ENCODE results near the gene CNPY1. TPM values are rescaled to one million over a fixed set of nuclear protein-coding genes. Genes with fewer than 3 reads are reported as not detected.

Gene CNPY1
- total RNA-seq, 1 donor from 2014 or later, result not detected

DNA sequence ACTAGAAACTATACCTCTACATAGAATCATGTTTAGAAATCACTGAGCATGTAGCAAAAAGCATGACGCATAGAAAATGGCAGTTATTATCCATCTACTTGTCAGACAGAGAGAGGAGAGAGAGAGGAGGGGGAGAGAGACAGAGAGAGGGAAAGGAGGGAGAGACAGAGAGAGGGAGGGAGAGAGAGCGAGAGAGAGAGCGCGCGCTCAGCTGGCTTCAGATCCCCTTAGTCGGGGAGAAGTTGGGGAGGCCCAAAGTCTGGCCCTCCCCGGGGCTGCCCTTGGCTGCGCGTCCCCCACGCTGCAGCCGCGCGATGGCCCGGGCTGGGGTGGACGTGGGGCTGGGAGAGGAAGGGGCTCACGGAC, 37.0 kb downstream of the CNPY1 start:
- no peak overlapping the region for H3K4me3 ChIP-seq

DNA sequence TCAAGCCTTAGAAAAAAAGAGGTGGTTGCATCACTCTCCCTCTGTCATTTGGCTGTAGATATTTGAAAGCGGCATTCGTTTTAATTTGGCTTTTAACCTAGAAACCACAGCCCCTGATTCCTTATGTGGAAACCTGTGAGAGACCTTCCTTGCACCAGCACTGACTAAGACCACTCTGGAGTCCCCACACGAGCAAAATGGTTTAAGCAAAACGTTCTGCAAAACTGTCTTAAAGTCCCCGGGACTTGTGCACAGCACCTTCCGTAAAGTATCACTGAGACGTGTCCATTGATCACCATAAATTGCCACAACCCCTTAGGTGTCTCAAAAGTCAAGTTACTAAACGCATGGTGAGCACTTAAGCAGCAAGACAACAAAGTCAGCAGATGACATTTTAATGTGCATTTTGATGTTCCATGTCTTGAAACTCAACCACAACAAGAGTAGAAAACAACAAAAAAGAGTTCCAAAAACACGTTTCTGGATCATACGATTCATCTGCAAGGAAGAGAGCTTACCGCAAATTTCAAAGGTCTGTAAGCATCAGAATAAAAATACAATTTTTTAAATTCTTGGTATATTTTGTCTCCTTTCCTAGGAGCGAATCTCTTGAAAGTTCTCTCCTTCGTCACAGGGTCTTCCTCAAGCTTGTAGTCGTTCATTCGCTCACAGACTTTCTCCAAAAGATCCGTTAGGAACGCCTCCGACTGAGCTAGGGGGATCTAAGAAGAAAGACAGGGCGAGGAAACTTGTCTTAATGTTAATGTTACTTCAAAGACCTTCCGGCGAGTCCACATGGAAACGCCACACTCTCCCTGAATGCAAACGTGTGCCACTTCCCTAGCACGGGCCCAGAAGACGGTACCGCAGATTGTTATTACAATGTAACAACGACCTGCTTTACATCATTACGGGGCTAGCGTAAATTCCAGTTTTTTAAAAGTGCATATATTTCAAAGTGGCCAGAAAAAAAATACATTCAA, 37.7 kb downstream of the CNPY1 start:
- H3K27me3 ChIP-seq (ENCODE audit: low read depth), result peaks cover 92% of the 10 kb centered on the region
- TF ChIP-seq, protein P1, sequence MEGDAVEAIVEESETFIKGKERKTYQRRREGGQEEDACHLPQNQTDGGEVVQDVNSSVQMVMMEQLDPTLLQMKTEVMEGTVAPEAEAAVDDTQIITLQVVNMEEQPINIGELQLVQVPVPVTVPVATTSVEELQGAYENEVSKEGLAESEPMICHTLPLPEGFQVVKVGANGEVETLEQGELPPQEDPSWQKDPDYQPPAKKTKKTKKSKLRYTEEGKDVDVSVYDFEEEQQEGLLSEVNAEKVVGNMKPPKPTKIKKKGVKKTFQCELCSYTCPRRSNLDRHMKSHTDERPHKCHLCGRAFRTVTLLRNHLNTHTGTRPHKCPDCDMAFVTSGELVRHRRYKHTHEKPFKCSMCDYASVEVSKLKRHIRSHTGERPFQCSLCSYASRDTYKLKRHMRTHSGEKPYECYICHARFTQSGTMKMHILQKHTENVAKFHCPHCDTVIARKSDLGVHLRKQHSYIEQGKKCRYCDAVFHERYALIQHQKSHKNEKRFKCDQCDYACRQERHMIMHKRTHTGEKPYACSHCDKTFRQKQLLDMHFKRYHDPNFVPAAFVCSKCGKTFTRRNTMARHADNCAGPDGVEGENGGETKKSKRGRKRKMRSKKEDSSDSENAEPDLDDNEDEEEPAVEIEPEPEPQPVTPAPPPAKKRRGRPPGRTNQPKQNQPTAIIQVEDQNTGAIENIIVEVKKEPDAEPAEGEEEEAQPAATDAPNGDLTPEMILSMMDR (IDR thresholded peaks at IDR 0.05), result no peak
- ATAC-seq, result no peak

More for the DNA sequence above, 37.0 kb downstream of the CNPY1 start:
- DNase-seq (no peak), ATAC-seq (no peak)
- TF ChIP-seq, protein P1 (IDR thresholded peaks at IDR 0.05), result no peak
- H3K9me3 ChIP-seq, result no peaks in the 10 kb centered on the region
- peaks cover 8% of the 10 kb centered on the region for H3K4me1 ChIP-seq
- H3K36me3 ChIP-seq, result no peaks in the 10 kb centered on the region
- no peak overlapping the region for H3K27ac ChIP-seq
- intact Hi-C loops (cut with DNase I), result no loop called here
- H3K27me3 ChIP-seq (ENCODE audit: low read depth), result peaks cover 94% of the 10 kb centered on the region

DNA sequence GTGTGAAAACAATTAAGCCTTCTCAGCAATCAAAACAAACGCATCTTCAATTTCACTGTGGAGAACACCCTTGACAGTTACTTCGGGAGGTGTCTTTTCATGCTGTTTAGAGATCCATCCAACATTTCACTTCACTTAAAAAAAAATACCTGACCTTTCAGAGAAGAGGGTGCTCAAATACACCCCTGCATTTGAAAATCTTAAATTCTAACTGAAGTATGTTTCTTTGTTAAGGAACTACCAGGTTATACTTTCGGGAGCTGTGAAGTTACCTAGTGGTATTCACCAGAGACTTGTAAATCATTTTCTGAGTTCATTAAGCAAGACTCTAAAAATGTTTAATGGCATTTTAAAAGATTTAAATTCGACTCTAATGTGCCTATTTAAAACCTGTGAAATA, 38.8 kb downstream of the CNPY1 start:
- TF ChIP-seq, protein P1 (IDR thresholded peaks at IDR 0.05), result no peak
- no peak for DNase-seq
- H3K36me3 ChIP-seq, result no peaks in the 10 kb centered on the region

More for the DNA sequence above, 37.7 kb downstream of the CNPY1 start:
- H3K36me3 ChIP-seq, result no peaks in the 10 kb centered on the region
- DNase-seq, result no peak
- peaks cover 8% of the 10 kb centered on the region for H3K4me1 ChIP-seq
- H3K4me3 ChIP-seq, result no peak overlapping the region
- H3K9me3 ChIP-seq, result no peaks in the 10 kb centered on the region
- no peak overlapping the region for H3K27ac ChIP-seq
- intact Hi-C loops (cut with DNase I), result no loop called here

DNA sequence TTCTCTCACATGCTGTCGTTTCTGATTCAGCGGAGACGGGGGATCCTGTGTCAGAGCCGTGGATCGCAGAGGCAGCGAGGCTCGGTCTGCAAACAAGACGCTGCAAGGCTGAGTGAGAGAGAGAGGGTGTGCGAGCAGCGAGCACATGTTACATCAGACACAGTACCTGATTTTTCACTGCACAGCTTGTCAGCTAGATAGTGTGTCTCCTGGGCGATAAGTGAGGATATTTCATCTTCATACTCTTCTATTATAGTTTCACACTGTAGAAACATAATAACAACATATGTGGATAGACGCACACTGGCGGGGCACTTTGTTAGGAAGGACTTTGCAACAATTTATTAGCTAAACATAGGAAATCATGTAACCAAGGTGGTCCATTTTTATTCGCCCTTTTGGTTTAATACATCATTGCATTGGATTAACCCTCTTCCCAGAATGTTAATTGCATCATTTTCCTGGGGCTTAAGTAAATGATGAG, 39.5 kb downstream of the CNPY1 start:
- Histone ChIP-seq H3K27ac (no peak overlapping the region), H3K9me3 (no peaks in the 10 kb centered on the region), H3K4me3 (no peak overlapping the region), H3K36me3 (no peaks in the 10 kb centered on the region), H3K4me1 (peaks cover 8% of the 10 kb centered on the region), H3K27me3 (ENCODE audit: low read depth) (peaks cover 95% of the 10 kb centered on the region)
- TF ChIP-seq, protein P1 (IDR thresholded peaks at IDR 0.05), result no peak
- ATAC-seq (no peak), DNase-seq (no peak)
- intact Hi-C loops (cut with DNase I), result no loop called here

More for the DNA sequence above, 38.8 kb downstream of the CNPY1 start:
- intact Hi-C loops (cut with DNase I), result no loop called here
- Histone ChIP-seq H3K4me3 (no peak overlapping the region), H3K9me3 (no peaks in the 10 kb centered on the region), H3K27me3 (ENCODE audit: low read depth) (peaks cover 95% of the 10 kb centered on the region), H3K27ac (no peak overlapping the region), H3K4me1 (peaks cover 8% of the 10 kb centered on the region)
- ATAC-seq, result no peak

DNA sequence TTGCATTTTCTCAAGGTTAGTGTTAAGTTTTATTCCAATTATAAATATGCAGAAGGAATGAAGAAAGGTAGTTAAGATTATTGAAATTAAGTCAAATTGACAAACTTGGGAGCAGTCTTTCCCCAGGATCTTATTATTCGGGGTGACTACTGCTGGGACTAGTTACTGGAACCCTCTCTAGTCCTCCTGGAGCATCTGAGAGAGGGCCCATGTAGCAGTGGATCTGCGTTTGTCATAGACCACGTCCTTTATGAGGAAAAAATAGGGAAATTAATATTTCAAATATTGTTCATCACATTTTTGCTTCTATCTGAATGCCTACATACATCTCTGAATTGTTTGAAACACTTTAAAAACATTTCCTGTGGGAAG, 41.0 kb downstream of the CNPY1 start:
- no peak for DNase-seq
- no peak for ATAC-seq
- peaks cover 8% of the 10 kb centered on the region for H3K4me1 ChIP-seq
- no peak overlapping the region for H3K27ac ChIP-seq
- no peaks in the 10 kb centered on the region for H3K36me3 ChIP-seq
- no peaks in the 10 kb centered on the region for H3K9me3 ChIP-seq
- intact Hi-C loops (cut with DNase I), result no loop called here
- peaks cover 95% of the 10 kb centered on the region for H3K27me3 ChIP-seq (ENCODE audit: low read depth)
- TF ChIP-seq, protein P1 (IDR thresholded peaks at IDR 0.05), result no peak
- H3K4me3 ChIP-seq, result no peak overlapping the region

All from lower lobe of right lung (tissue), 2 donors.